HCT116 (cell line): Measurements from ENCODE around the gene DOLPP1. TPM values are rescaled to one million over a fixed set of nuclear protein-coding genes. Genes with fewer than 3 reads are reported as not detected.

Experiments used
- ATAC-seq: fragments of 200-7000 bp; cut with Tn5 transposase; 2 replicates; pipeline ENCODE4 v1.9.1; 2020; ENCODE audit warnings: mild to moderate bottlenecking, moderate library complexity
- BruUV-seq: library from RNA; stranded (reverse); fragments of 400-500 nt; replicated peaks from 2 replicates; lab custom pipeline; 2021; lab: Mats Ljungman, UMichigan
- CTCF ChIA-PET: fragments of 300-600 bp; sonication (Branson Sonifier 250); formaldehyde crosslinking; loops from one replicate; lab custom pipeline; 2021; ENCODE audit warnings: antibody characterized with exemption; lab: Charles Lee
- POLR2A ChIA-PET: fragments of 300-600, 350-600 bp; sonication (Branson Sonifier 250); formaldehyde crosslinking; loops from one replicate; lab custom pipeline; 2021; ENCODE audit warnings: antibody characterized with exemption; lab: Charles Lee
- RAD21 ChIA-PET, 2 experiments: fragments of 300-600 bp; sonication (Branson Sonifier 250); formaldehyde crosslinking; loops; one replicate each; lab custom pipeline; 2023; ENCODE audit warnings: low total read pairs in 2 of 2; ENCODE audit not compliant: uncharacterized antibody in 2 of 2, unreplicated experiment in 2 of 2, low non-redundant PET in 1 of 2; lab: Charles Lee
- DNase-seq: peaks from one replicate; pipeline ENCODE4 v3.0.0-alpha.2; 2010; ENCODE audit warnings: low read depth, low spot score
- H2AFZ ChIP-seq: fragments of 200-600 bp; shearing (Covaris generic), sonication (generic); 2 replicates; pipeline ENCODE4 v1.6.1; 2017; ENCODE audit warnings: low read depth, mixed run types, mixed read lengths, antibody characterized with exemption, low read length; ENCODE audit not compliant: poor library complexity, severe bottlenecking
- H3K27ac ChIP-seq: 2 replicates; pipeline ENCODE4 v1.5.1; 2012; ENCODE audit warnings: low read depth, low read length
- H3K27me3 ChIP-seq: fragments of 200-600 bp; sonication (generic); 2 replicates; pipeline ENCODE4 v1.6.1; 2016; ENCODE audit warnings: mixed run types, low read length, mixed read lengths; ENCODE audit not compliant: insufficient read depth
- H3K36me3 ChIP-seq, 2 experiments: fragments of 200-500 bp in 1 of 2; fragments of 200-600 bp in 1 of 2; sonication (Bioruptor generic) in 1 of 2; sonication (generic) in 1 of 2; 2 replicates each; pipeline versions ENCODE4 v1.5.1 to v1.6.1; 2014 to 2016; ENCODE audit warnings: low read length in 2 of 2, inconsistent platforms in 1 of 2, mixed read lengths in 1 of 2, mixed run types in 1 of 2; ENCODE audit not compliant: insufficient read depth in 2 of 2, control insufficient read depth in 1 of 2
- H3K4me1 ChIP-seq, 2 experiments: fragments of 200-600 bp in 1 of 2; sonication (generic) in 1 of 2; 2 replicates each; pipeline versions ENCODE4 v1.5.1 to v1.6.1; 2012 to 2017; ENCODE audit warnings: low read length in 2 of 2, inconsistent platforms in 1 of 2, mild to moderate bottlenecking in 1 of 2, mixed read lengths in 1 of 2, mixed run types in 1 of 2, moderate library complexity in 1 of 2; ENCODE audit not compliant: insufficient read depth in 2 of 2, control insufficient read depth in 1 of 2
- H3K4me2 ChIP-seq: fragments of 200-600 bp; sonication (generic); 2 replicates; pipeline ENCODE4 v1.6.1; 2017; ENCODE audit warnings: mixed run types, low read length, mixed read lengths
- H3K4me3 ChIP-seq, 2 experiments: fragments of 200-600 bp in 1 of 2; sonication (generic) in 1 of 2; replicated peaks in 1 of 2; 2 replicates each; pipeline ENCODE4 v1.5.1; 2011 to 2016; ENCODE audit warnings: low read length in 2 of 2, control low read depth in 1 of 2, low read depth in 1 of 2, mild to moderate bottlenecking in 1 of 2, mixed read lengths in 1 of 2, mixed run types in 1 of 2
- H3K79me2 ChIP-seq: fragments of 200-600 bp; sonication (generic); 2 replicates; pipeline ENCODE4 v1.6.1; 2017; ENCODE audit warnings: mild to moderate bottlenecking, mixed run types, low read length, moderate library complexity, mixed read lengths; ENCODE audit not compliant: insufficient read depth
- H3K9ac ChIP-seq: fragments of 200-600 bp; sonication (generic); 2 replicates; pipeline ENCODE4 v1.6.1; 2016; ENCODE audit warnings: low read length, mixed read lengths
- H3K9me2 ChIP-seq: fragments of 200-600 bp; sonication (generic), shearing (Covaris generic); 2 replicates; pipeline ENCODE4 v1.6.1; 2017; ENCODE audit warnings: mixed run types, mild to moderate bottlenecking, moderate library complexity; ENCODE audit not compliant: insufficient read depth
- H3K9me3 ChIP-seq, 2 experiments: fragments of 200-500 bp in 1 of 2; fragments of 200-600 bp in 1 of 2; sonication (Bioruptor generic) in 1 of 2; sonication (generic) in 1 of 2; 2 replicates each; pipeline ENCODE4 v1.6.1; 2014 to 2017; ENCODE audit warnings: low read length in 2 of 2, mixed read lengths in 2 of 2, inconsistent platforms in 1 of 2, low read depth in 1 of 2, mild to moderate bottlenecking in 1 of 2, mixed run types in 1 of 2, moderate library complexity in 1 of 2; ENCODE audit not compliant: control insufficient read depth in 1 of 2, insufficient read depth in 1 of 2
- H4K20me1 ChIP-seq: fragments of 200-600 bp; sonication (generic), shearing (Covaris generic); 2 replicates; pipeline ENCODE4 v1.6.1; 2017; ENCODE audit warnings: mixed run types, mild to moderate bottlenecking, moderate library complexity; ENCODE audit not compliant: insufficient read depth
- CBX3 ChIP-seq: IDR thresholded peaks from 2 replicates; pipeline ENCODE4 v1.6.1; 2012; ENCODE audit warnings: low read depth
- EZH2phosphoT487 ChIP-seq: fragments of 200-600 bp; IDR thresholded peaks from 2 replicates; pipeline ENCODE4 v1.6.1; 2018; ENCODE audit warnings: antibody characterized with exemption, borderline replicate concordance
- intact Hi-C: fragments of 100-400 bp; cut with micrococcal nuclease; formaldehyde crosslinking; loops from 2 replicates; pipeline ENCODE4 v1.10.0; 2022
- total RNA-seq: library from RNA; stranded (reverse); gene quantifications from one replicate; pipeline ENCODE4 v1.2.1, GENCODE V29; 2021; ENCODE audit not compliant: unreplicated experiment
- TF ChIP-seq, protein P1 (sequence below), 3 experiments: fragments of 200-600 bp in 1 of 3; sonication (generic) in 1 of 3; IDR thresholded peaks in 2 of 3; conservative IDR thresholded peaks in 1 of 3; 2 replicates each; pipeline ENCODE4 v1.5.1; 2012 to 2017; ENCODE audit warnings: low read depth in 2 of 3, low read length in 2 of 3, antibody characterized with exemption in 1 of 3, borderline replicate concordance in 1 of 3, control low read depth in 1 of 3, mild to moderate bottlenecking in 1 of 3, mixed read lengths in 1 of 3, mixed run types in 1 of 3, moderate library complexity in 1 of 3; ENCODE audit not compliant: insufficient read depth in 1 of 3
- TF ChIP-seq, protein P2 (sequence below): IDR thresholded peaks from 2 replicates; pipeline ENCODE4 v1.6.1; 2011; ENCODE audit warnings: mild to moderate bottlenecking, low read length, moderate library complexity; ENCODE audit not compliant: insufficient replicate concordance; ENCODE audit errors: extremely low read depth

The DOLPP1 gene
- total RNA-seq, 1 experiment from 2014 or later, result 17.4 TPM

DNA sequence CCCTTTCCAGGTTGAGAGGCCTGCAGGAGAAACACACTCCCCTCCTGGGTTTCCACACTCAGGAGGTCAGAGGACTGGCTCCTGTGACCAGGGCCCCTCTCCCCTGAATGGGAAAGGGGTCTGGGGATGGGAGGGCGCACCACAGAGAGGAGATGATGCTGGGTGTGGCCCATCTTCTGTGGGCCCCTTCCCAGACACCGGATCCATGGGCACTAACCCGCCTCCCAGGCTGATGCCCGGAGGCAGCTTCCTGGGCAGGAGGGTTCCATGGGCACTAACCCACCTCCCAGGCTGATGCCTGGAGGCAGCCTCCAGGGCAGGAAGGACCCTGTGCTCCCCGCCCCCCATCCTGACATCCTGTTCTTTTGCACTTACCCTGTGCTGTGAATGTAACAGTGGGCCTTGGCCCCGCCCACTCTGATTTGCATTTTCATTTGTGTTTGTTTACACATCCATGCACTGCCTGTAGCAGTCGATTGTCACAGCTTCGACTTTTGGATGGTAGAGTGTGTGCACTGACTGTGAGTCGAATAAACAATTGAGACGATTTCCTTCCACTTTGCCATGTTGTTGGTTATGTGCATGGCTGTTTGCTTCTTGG lies 9.3 kb upstream of the DOLPP1 start:
- no peaks in the 10 kb centered on the region for H3K9me2 ChIP-seq
- no peak overlapping the region for H3K4me2 ChIP-seq
- no peak overlapping the region for H2AFZ ChIP-seq
- intact Hi-C loops, result no loop called here
- POLR2A ChIA-PET, result no interaction called here
- DNase-seq, result no peak
- H3K4me1 ChIP-seq, result no peaks in the 10 kb centered on the region
- H3K79me2 ChIP-seq, result no peaks in the 10 kb centered on the region
- H3K27ac ChIP-seq, result no peak overlapping the region
- no peak overlapping the region for H3K4me3 ChIP-seq
- no peaks in the 10 kb centered on the region for H3K27me3 ChIP-seq
- BruUV-seq, result no TSS peak
- no peak for ATAC-seq
- RAD21 ChIA-PET, result no interaction called here
- no peaks in the 10 kb centered on the region for H3K9me3 ChIP-seq
- H3K36me3 ChIP-seq, result no peaks in the 10 kb centered on the region
- no peaks in the 10 kb centered on the region for H4K20me1 ChIP-seq
- CTCF ChIA-PET, result no interaction called here
- TF ChIP-seq EZH2phosphoT487 (no peak), CBX3 (no peak)
- TF ChIP-seq, protein P1, sequence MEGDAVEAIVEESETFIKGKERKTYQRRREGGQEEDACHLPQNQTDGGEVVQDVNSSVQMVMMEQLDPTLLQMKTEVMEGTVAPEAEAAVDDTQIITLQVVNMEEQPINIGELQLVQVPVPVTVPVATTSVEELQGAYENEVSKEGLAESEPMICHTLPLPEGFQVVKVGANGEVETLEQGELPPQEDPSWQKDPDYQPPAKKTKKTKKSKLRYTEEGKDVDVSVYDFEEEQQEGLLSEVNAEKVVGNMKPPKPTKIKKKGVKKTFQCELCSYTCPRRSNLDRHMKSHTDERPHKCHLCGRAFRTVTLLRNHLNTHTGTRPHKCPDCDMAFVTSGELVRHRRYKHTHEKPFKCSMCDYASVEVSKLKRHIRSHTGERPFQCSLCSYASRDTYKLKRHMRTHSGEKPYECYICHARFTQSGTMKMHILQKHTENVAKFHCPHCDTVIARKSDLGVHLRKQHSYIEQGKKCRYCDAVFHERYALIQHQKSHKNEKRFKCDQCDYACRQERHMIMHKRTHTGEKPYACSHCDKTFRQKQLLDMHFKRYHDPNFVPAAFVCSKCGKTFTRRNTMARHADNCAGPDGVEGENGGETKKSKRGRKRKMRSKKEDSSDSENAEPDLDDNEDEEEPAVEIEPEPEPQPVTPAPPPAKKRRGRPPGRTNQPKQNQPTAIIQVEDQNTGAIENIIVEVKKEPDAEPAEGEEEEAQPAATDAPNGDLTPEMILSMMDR (IDR thresholded peaks at IDR 0.05 in 2 of 3, conservative IDR thresholded peaks at IDR 0.05 in 1 of 3; ENCODE audit: borderline replicate concordance in 1 of 3, insufficient read depth in 1 of 3, low read depth in 2 of 3, low read length in 2 of 3), result no peak
- TF ChIP-seq, protein P2, sequence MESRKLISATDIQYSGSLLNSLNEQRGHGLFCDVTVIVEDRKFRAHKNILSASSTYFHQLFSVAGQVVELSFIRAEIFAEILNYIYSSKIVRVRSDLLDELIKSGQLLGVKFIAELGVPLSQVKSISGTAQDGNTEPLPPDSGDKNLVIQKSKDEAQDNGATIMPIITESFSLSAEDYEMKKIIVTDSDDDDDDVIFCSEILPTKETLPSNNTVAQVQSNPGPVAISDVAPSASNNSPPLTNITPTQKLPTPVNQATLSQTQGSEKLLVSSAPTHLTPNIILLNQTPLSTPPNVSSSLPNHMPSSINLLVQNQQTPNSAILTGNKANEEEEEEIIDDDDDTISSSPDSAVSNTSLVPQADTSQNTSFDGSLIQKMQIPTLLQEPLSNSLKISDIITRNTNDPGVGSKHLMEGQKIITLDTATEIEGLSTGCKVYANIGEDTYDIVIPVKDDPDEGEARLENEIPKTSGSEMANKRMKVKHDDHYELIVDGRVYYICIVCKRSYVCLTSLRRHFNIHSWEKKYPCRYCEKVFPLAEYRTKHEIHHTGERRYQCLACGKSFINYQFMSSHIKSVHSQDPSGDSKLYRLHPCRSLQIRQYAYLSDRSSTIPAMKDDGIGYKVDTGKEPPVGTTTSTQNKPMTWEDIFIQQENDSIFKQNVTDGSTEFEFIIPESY, result no peak
- no peak overlapping the region for H3K9ac ChIP-seq
